Activated B cell treated with CpG ODN at 0.5 μM for 24 hours (primary cell): ENCODE measurements around the gene C1orf159. TPM values are rescaled to one million over a fixed set of nuclear protein-coding genes. Genes with fewer than 3 reads are reported as not detected.

Source experiments
- ATAC-seq: fragments of 200-7000 bp; cut with Tn5 transposase; one replicate; pipeline ENCODE4 v1.10.0; 2021; ENCODE audit warnings: low read depth, mild to moderate bottlenecking, moderate library complexity
- CTCF ChIA-PET: fragments of 350-600 bp; sonication (Branson Sonifier 250); formaldehyde crosslinking; loops from one replicate; lab custom pipeline; 2021; ENCODE audit warnings: antibody characterized with exemption; lab: Charles Lee
- POLR2A ChIA-PET: fragments of 350-600 bp; sonication (Branson Sonifier 250); formaldehyde crosslinking; loops from one replicate; lab custom pipeline; 2021; ENCODE audit warnings: antibody characterized with exemption; lab: Charles Lee
- DNase-seq: peaks from one replicate; pipeline ENCODE4 v3.0.0; 2022
- H3K27ac Mint-ChIP-seq: one replicate; pipeline ENCODE4 v1.8.0; 2020; ENCODE audit warnings: mixed read lengths
- H3K27me3 Mint-ChIP-seq: one replicate; pipeline ENCODE4 v1.8.0; 2021; ENCODE audit warnings: mixed read lengths
- H3K36me3 Mint-ChIP-seq: one replicate; pipeline ENCODE4 v1.8.0; 2021; ENCODE audit warnings: low read depth, mixed read lengths
- H3K4me1 Mint-ChIP-seq: one replicate; pipeline ENCODE4 v1.8.0; 2021; ENCODE audit warnings: mixed read lengths
- H3K4me3 Mint-ChIP-seq: one replicate; pipeline ENCODE4 v1.8.0; 2020; ENCODE audit warnings: mild to moderate bottlenecking, mixed read lengths
- H3K9me3 Mint-ChIP-seq: one replicate; pipeline ENCODE4 v1.8.0; 2020; ENCODE audit warnings: mixed read lengths
- intact Hi-C: fragments of 100-400 bp; cut with micrococcal nuclease; formaldehyde crosslinking; loops from one replicate; pipeline ENCODE4 v1.15.1; 2024
- total RNA-seq: library from RNA; stranded (reverse); gene quantifications from 2 replicates; pipeline ENCODE4 v1.2.3, GENCODE V29; 2022
- TF ChIP-seq, protein P1 (sequence below): fragments of 200-600 bp; IDR thresholded peaks from one replicate; pipeline ENCODE4 v1.8.0; 2022; ENCODE audit warnings: antibody characterized with exemption, mild to moderate bottlenecking

The C1orf159 gene
- total RNA-seq, 1 donor from 2014 or later, result 26.5 TPM

DNA sequence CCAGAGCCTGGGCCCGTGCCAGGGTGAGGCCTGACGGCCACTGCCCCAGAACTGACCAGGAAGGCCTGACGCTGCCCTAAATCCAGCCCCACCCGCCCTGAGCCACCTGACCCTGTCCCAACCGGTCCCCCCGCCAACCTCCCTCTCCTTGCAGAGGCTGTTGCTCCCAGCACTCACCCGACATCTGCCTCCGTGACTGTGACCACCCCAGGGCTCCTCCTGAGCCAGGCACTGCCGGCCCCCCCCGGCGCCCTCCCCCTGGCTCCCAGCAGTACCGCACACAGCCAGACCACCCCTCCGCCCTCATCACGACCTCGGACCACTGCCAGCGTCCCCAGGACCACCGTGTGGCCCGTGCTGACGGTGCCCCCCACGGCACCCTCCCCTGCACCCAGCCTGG is 69.6 kb downstream of the C1orf159 start:
- Mint-ChIP-seq H3K4me3 (no peak overlapping the region), H3K9me3 (no peaks in the 10 kb centered on the region), H3K4me1 (peaks cover 3% of the 10 kb centered on the region), H3K36me3 (no peaks in the 10 kb centered on the region), H3K27ac (no peak overlapping the region), H3K27me3 (no peaks in the 10 kb centered on the region)
- ATAC-seq, result no peak
- CTCF ChIA-PET, result no interaction called here
- no peak for DNase-seq
- POLR2A ChIA-PET, result no interaction called here
- intact Hi-C loops, result no loop called here
- TF ChIP-seq, protein P1, sequence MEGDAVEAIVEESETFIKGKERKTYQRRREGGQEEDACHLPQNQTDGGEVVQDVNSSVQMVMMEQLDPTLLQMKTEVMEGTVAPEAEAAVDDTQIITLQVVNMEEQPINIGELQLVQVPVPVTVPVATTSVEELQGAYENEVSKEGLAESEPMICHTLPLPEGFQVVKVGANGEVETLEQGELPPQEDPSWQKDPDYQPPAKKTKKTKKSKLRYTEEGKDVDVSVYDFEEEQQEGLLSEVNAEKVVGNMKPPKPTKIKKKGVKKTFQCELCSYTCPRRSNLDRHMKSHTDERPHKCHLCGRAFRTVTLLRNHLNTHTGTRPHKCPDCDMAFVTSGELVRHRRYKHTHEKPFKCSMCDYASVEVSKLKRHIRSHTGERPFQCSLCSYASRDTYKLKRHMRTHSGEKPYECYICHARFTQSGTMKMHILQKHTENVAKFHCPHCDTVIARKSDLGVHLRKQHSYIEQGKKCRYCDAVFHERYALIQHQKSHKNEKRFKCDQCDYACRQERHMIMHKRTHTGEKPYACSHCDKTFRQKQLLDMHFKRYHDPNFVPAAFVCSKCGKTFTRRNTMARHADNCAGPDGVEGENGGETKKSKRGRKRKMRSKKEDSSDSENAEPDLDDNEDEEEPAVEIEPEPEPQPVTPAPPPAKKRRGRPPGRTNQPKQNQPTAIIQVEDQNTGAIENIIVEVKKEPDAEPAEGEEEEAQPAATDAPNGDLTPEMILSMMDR, result no peak

DNA sequence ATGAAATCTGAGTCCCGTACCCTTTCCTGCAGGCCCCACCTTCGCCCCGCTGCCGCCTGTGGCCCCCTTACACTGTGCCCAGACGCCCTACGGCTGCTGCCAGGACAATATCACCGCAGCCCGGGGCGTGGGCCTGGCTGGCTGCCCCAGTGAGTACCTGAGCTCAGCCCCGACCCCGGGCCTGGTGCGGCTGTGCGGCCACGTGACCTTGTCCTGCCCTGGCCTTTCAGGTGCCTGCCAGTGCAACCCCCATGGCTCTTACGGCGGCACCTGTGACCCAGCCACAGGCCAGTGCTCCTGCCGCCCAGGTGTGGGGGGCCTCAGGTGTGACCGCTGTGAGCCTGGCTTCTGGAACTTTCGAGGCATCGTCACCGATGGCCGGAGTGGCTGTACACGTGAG is 70.8 kb downstream of the C1orf159 start:
- TF ChIP-seq, protein P1, result no peak
- no peak for DNase-seq
- Mint-ChIP-seq H3K9me3 (no peaks in the 10 kb centered on the region), H3K36me3 (no peaks in the 10 kb centered on the region), H3K4me3 (no peak overlapping the region), H3K27me3 (no peaks in the 10 kb centered on the region), H3K4me1 (peaks cover under 1% of the 10 kb centered on the region), H3K27ac (no peak overlapping the region)
- ATAC-seq, result no peak
- intact Hi-C loops, result no loop called here
- POLR2A ChIA-PET, result interaction anchor here (1.0 to 1.4 kb wide), 2 partner anchors 12 to 18 kb away, joined by 3 read pairs; no protein-coding TSS in a partner anchor
- CTCF ChIA-PET, result no interaction called here

DNA sequence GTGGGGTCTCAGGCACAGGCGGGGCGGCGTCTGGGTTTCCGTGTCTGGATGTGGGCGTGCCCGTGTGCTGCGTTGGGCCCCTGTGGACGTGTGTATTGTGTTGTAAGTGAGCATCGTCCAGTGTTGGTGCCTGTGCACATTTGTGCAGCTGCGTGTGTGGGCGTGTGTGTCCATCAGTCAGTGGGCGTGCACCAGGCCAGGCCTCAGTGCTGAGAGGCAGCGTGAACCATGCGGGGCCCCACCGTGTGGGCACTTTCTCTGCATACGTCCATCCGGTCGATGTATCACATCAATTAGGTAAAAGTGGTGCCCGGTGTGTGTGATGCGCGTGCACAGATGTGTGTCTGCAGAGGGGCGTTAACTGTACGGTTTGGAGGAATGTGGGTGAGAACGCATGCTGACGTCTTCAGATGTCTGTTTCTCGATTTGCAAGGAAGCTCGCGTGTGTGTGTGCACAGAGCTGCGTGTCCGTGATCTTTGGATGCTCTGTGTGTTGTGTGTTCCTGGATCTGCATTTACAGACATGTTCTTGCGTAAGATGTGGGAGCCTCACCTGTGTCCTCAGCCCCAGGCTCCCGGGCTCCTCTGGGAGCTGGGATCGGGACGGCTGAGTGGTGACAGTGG is 71.3 kb downstream of the C1orf159 start:
- no peak for DNase-seq
- Mint-ChIP-seq H3K9me3 (no peaks in the 10 kb centered on the region), H3K36me3 (no peaks in the 10 kb centered on the region), H3K4me3 (no peak overlapping the region), H3K4me1 (peaks cover 6% of the 10 kb centered on the region), H3K27me3 (no peaks in the 10 kb centered on the region), H3K27ac (no peak overlapping the region)
- intact Hi-C loops, result no loop called here
- no peak for ATAC-seq
- ChIA-PET POLR2A (interaction anchor here (1.0 to 1.4 kb wide), 2 partner anchors 11 to 19 kb away, joined by 3 read pairs; no protein-coding TSS in a partner anchor), CTCF (no interaction called here)
- TF ChIP-seq, protein P1, result no peak

DNA sequence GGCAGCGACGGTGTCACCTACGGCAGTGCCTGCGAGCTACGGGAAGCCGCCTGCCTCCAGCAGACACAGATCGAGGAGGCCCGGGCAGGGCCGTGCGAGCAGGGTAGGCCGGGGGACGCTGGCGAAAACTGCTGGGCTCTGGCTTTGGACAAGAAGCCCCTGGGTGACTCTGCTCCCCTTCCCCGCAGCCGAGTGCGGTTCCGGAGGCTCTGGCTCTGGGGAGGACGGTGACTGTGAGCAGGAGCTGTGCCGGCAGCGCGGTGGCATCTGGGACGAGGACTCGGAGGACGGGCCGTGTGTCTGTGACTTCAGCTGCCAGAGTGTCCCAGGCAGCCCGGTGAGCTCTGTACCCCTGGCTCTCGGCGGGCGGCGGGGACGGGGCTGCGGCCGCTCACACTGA is 72.0 kb downstream of the C1orf159 start:
- Mint-ChIP-seq H3K27ac (no peak overlapping the region), H3K4me3 (no peak overlapping the region), H3K27me3 (peaks cover 3% of the 10 kb centered on the region), H3K36me3 (no peaks in the 10 kb centered on the region), H3K4me1 (peaks cover 13% of the 10 kb centered on the region), H3K9me3 (no peaks in the 10 kb centered on the region)
- no peak for ATAC-seq
- no peak for DNase-seq
- intact Hi-C loops, result no loop called here
- TF ChIP-seq, protein P1, result no peak
- CTCF ChIA-PET, result no interaction called here
- POLR2A ChIA-PET, result interaction anchor here (0.6 to 1.4 kb wide), 2 partner anchors 9 to 11 kb away, joined by 3 to 11 read pairs; no protein-coding TSS in a partner anchor

DNA sequence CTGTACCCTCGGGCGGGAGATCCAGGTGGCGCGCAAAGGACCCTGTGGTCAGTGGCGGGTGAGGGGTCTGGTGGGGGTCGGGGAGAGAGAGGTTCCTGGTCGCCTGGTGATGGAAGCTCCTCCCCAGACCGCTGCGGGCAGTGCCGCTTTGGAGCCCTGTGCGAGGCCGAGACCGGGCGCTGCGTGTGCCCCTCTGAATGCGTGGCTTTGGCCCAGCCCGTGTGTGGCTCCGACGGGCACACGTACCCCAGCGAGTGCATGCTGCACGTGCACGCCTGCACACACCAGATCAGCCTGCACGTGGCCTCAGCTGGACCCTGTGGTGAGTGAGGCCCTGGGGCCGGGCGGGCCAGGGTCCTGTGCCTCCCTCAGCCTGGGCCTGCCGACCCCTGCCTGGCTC is 72.5 kb downstream of the C1orf159 start:
- ChIA-PET POLR2A (no interaction called here), CTCF (no interaction called here)
- no peak overlapping the region for H3K4me3 Mint-ChIP-seq
- H3K27me3 Mint-ChIP-seq, result peaks cover 8% of the 10 kb centered on the region
- H3K36me3 Mint-ChIP-seq, result no peaks in the 10 kb centered on the region
- intact Hi-C loops, result no loop called here
- H3K9me3 Mint-ChIP-seq, result no peaks in the 10 kb centered on the region
- H3K4me1 Mint-ChIP-seq, result peaks cover 18% of the 10 kb centered on the region
- TF ChIP-seq, protein P1, result no peak
- no peak overlapping the region for H3K27ac Mint-ChIP-seq
- ATAC-seq, result no peak
- DNase-seq, result no peak
